KMS-11 (cell line): ENCODE results near the gene ATP10D.
"Not testable (repeated sequence)": the region's sequence is repeated elsewhere in the genome, so short reads cannot be mapped to it uniquely, and the experiment has no call there.

Experiments used
- H2AFZ ChIP-seq: fragments of 200-600 bp; sonication (generic); 2 replicates; pipeline ENCODE4 v1.6.1; 2016; ENCODE audit warnings: antibody characterized with exemption, mixed run types, low read depth
- H3K27ac ChIP-seq: fragments of 200-600 bp; sonication (generic); 2 replicates; pipeline ENCODE4 v1.6.1; 2016; ENCODE audit warnings: mild to moderate bottlenecking, mixed run types
- H3K27me3 ChIP-seq: fragments of 200-600 bp; sonication (generic); 2 replicates; pipeline ENCODE4 v1.6.1; 2017; ENCODE audit warnings: mild to moderate bottlenecking, low read depth, mixed run types, moderate library complexity; ENCODE audit not compliant: insufficient read depth
- H3K36me3 ChIP-seq: fragments of 200-600 bp; sonication (generic); 2 replicates; pipeline ENCODE4 v1.6.1; 2017; ENCODE audit warnings: mild to moderate bottlenecking, mixed run types; ENCODE audit not compliant: insufficient read depth
- H3K4me1 ChIP-seq: fragments of 200-600 bp; sonication (generic); 2 replicates; pipeline ENCODE4 v1.6.1; 2016; ENCODE audit warnings: mild to moderate bottlenecking, low read depth, mixed run types; ENCODE audit not compliant: poor library complexity, severe bottlenecking
- H3K4me2 ChIP-seq: fragments of 200-600 bp; sonication (generic); 2 replicates; pipeline ENCODE4 v1.7.0; 2016; ENCODE audit warnings: mild to moderate bottlenecking, mixed run types
- H3K4me3 ChIP-seq: fragments of 200-600 bp; sonication (generic); IDR thresholded peaks from 2 replicates; pipeline ENCODE4 v1.6.1; 2017; ENCODE audit warnings: low read depth, low read length, mixed read lengths; ENCODE audit not compliant: insufficient read depth
- H3K79me2 ChIP-seq: fragments of 200-600 bp; sonication (generic); 2 replicates; pipeline ENCODE4 v1.6.1; 2016; ENCODE audit warnings: low read depth, mixed run types; ENCODE audit not compliant: insufficient read depth
- H3K9ac ChIP-seq: fragments of 200-600 bp; sonication (generic); 2 replicates; pipeline ENCODE4 v1.6.1; 2016; ENCODE audit warnings: mild to moderate bottlenecking, mixed run types
- H4K20me1 ChIP-seq: fragments of 200-600 bp; sonication (generic); 2 replicates; pipeline ENCODE4 v1.6.1; 2016; ENCODE audit warnings: mild to moderate bottlenecking, mixed run types; ENCODE audit not compliant: insufficient read depth
- CTCF ChIP-seq: fragments of 200-600 bp; sonication (generic); conservative IDR thresholded peaks from 2 replicates; pipeline ENCODE4 v1.6.1; 2017; ENCODE audit warnings: low read depth, mild to moderate bottlenecking, antibody characterized with exemption, low read length, moderate library complexity, mixed read lengths

The ATP10D gene

GRCh38 chr4:47535567-47536147, 50.6 kb downstream of the ATP10D start:
- Histone ChIP-seq H3K4me3 (no peak overlapping the region), H3K4me2 (no peak overlapping the region), H3K9ac (no peak overlapping the region), H3K27me3 (no peaks in the 10 kb centered on the region), H3K27ac (no peak overlapping the region), H3K4me1 (no peaks in the 10 kb centered on the region), H3K79me2 (no peaks in the 10 kb centered on the region), H4K20me1 (no peaks in the 10 kb centered on the region), H2AFZ (no peak overlapping the region), H3K36me3 (no peaks in the 10 kb centered on the region)
- TF ChIP-seq CTCF: no peak

- no peaks in the 10 kb centered on the region for H3K36me3 ChIP-seq
- TF ChIP-seq CTCF: no peak
- no peak overlapping the region for H2AFZ ChIP-seq
- H3K4me1 ChIP-seq: no peaks in the 10 kb centered on the region
- no peaks in the 10 kb centered on the region for H3K27me3 ChIP-seq
- H3K27ac ChIP-seq: no peak overlapping the region
- H4K20me1 ChIP-seq: no peaks in the 10 kb centered on the region
- no peak overlapping the region for H3K4me2 ChIP-seq
- no peak overlapping the region for H3K9ac ChIP-seq
- no peaks in the 10 kb centered on the region for H3K79me2 ChIP-seq
- H3K4me3 ChIP-seq: no peak overlapping the region
Observed at GRCh38 chr4:47536966-47537365, 51.9 kb downstream of the ATP10D start.

- Histone ChIP-seq H3K4me1 (no peaks in the 10 kb centered on the region), H3K27ac (no peak overlapping the region), H3K36me3 (no peaks in the 10 kb centered on the region), H4K20me1 (no peaks in the 10 kb centered on the region), H3K27me3 (no peaks in the 10 kb centered on the region), H3K79me2 (no peaks in the 10 kb centered on the region), H2AFZ (no peak overlapping the region), H3K4me2 (no peak overlapping the region), H3K4me3 (no peak overlapping the region), H3K9ac (no peak overlapping the region)
- no peak for TF ChIP-seq CTCF
Observed at GRCh38 chr4:47538111-47538824, 53.2 kb downstream of the ATP10D start.

- Histone ChIP-seq H4K20me1 (no peaks in the 10 kb centered on the region), H3K79me2 (no peaks in the 10 kb centered on the region), H2AFZ (no peak overlapping the region), H3K9ac (no peak overlapping the region), H3K36me3 (no peaks in the 10 kb centered on the region), H3K4me3 (no peak overlapping the region), H3K4me1 (no peaks in the 10 kb centered on the region), H3K27me3 (no peaks in the 10 kb centered on the region), H3K4me2 (no peak overlapping the region), H3K27ac (no peak overlapping the region)
- TF ChIP-seq CTCF: no peak
Observed at GRCh38 chr4:47538825-47539154, 53.7 kb downstream of the ATP10D start.

- H3K27me3 ChIP-seq, H3K36me3 ChIP-seq, H3K4me1 ChIP-seq, H4K20me1 ChIP-seq, H3K79me2 ChIP-seq, H2AFZ ChIP-seq, H3K9ac ChIP-seq, H3K4me2 ChIP-seq, H3K4me3 ChIP-seq, H3K27ac ChIP-seq: not testable (repeated sequence)
Observed at GRCh38 chr4:47542640-47543039, 57.6 kb downstream of the ATP10D start.
